ENCODE measurements around the gene C4orf33.

Gene C4orf33

DNA sequence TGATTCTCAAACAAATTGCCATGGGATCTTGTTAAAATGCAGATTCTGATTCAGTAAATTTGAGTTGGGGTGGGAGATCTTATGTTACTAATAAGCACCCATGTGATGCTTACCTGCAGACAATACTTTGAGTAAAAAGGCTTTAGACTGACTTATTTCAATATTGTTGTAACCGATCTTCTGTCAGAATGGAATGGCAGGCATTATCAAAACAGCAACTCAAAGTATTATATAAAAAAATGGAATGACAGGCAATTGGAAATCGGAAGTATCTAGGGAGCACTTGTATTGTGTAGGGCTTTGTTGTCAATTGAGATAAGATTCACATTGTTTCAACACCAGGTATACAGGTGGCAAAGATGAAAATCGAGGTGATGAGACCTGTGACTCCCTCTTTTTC, 67.5 kb downstream of the C4orf33 start:
- TF ChIP-seq, protein P1, sequence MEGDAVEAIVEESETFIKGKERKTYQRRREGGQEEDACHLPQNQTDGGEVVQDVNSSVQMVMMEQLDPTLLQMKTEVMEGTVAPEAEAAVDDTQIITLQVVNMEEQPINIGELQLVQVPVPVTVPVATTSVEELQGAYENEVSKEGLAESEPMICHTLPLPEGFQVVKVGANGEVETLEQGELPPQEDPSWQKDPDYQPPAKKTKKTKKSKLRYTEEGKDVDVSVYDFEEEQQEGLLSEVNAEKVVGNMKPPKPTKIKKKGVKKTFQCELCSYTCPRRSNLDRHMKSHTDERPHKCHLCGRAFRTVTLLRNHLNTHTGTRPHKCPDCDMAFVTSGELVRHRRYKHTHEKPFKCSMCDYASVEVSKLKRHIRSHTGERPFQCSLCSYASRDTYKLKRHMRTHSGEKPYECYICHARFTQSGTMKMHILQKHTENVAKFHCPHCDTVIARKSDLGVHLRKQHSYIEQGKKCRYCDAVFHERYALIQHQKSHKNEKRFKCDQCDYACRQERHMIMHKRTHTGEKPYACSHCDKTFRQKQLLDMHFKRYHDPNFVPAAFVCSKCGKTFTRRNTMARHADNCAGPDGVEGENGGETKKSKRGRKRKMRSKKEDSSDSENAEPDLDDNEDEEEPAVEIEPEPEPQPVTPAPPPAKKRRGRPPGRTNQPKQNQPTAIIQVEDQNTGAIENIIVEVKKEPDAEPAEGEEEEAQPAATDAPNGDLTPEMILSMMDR (IDR thresholded peaks at IDR 0.05; ENCODE audit: insufficient read depth, missing control alignments): no peak
- FAIRE-seq (no peak), DNase-seq (ENCODE audit: insufficient read length, low spot score) (no peak)

DNA sequence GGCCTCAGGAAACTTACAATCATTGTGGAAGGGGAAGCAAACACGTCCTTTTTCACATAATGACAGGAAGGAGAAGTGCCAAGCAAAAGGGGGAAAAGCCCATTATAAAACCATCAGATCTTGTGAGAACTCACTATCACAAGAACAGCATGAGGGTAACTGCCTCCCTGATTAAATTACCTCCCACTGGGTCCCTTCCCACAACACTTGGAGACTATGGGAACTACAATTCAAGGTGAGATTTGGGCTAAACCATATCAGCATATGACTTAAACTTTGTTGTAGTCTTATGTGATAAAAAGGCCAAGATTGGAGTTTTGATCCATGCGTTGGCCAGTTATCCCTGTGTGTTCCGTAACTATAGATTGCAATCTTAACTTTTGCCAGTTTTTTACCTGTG, 68.3 kb downstream of the C4orf33 start:
- FAIRE-seq (no peak), DNase-seq (ENCODE audit: insufficient read length, low spot score) (no peak)
- TF ChIP-seq, protein P1 (IDR thresholded peaks at IDR 0.05; ENCODE audit: insufficient read depth, missing control alignments): no peak
